HepG2 (cell line): ENCODE data around the gene NEURL4. TPM values are rescaled to one million over a fixed set of nuclear protein-coding genes. Genes with fewer than 3 reads are reported as not detected.

Experiments used
- ARID4A ChIP-seq: sonication (generic); formaldehyde crosslinking; IDR thresholded peaks from 2 replicates; pipeline ENCODE4 v1.5.0; 2020; ENCODE audit warnings: mild to moderate bottlenecking, missing genetic modification reagents, borderline replicate concordance
- HNRNPLL ChIP-seq: fragments of 200-400 bp; formaldehyde crosslinking; IDR thresholded peaks from 2 replicates; pipeline ENCODE4 v1.6.1; 2017; ENCODE audit warnings: mild to moderate bottlenecking, low read depth, low read length; ENCODE audit not compliant: poor library complexity, severe bottlenecking
- KDM3A ChIP-seq: IDR thresholded peaks from 2 replicates; pipeline ENCODE4 v1.6.1; 2018; ENCODE audit warnings: low read depth, missing compliant biosample characterization
- MXI1 ChIP-seq: IDR thresholded peaks from 3 replicates; pipeline ENCODE4 v1.6.1; 2012; ENCODE audit warnings: low read depth, low read length, inconsistent platforms, borderline replicate concordance
- PATZ1 ChIP-seq: sonication (generic); formaldehyde crosslinking; IDR thresholded peaks from 2 replicates; pipeline ENCODE4 v1.4.0; 2020; ENCODE audit warnings: missing genetic modification reagents
- SIX4 ChIP-seq: sonication (generic); formaldehyde crosslinking; IDR thresholded peaks from 2 replicates; pipeline ENCODE4 v1.4.0; 2020; ENCODE audit warnings: missing genetic modification reagents
- TGIF2 ChIP-seq: IDR thresholded peaks from 2 replicates; pipeline ENCODE4 v1.6.1; 2016; ENCODE audit warnings: control low read depth, missing compliant biosample characterization
- ZBTB38 ChIP-seq: sonication (generic); formaldehyde crosslinking; IDR thresholded peaks from 2 replicates; pipeline ENCODE4 v1.5.1; 2020; ENCODE audit warnings: mild to moderate bottlenecking, missing genetic modification reagents
- ZBTB7B ChIP-seq: sonication (generic); formaldehyde crosslinking; IDR thresholded peaks from 2 replicates; pipeline ENCODE4 v1.4.0; 2020; ENCODE audit warnings: missing genetic modification reagents
- ZGPAT ChIP-seq: IDR thresholded peaks from 2 replicates; pipeline ENCODE4 v1.6.1; 2016; ENCODE audit warnings: mild to moderate bottlenecking
- ZNF607 ChIP-seq: sonication (generic); formaldehyde crosslinking; IDR thresholded peaks from 2 replicates; pipeline ENCODE4 v1.5.1; 2020; ENCODE audit warnings: missing genetic modification reagents, mild to moderate bottlenecking, borderline replicate concordance
- polyA plus RNA-seq, 8 experiments: library from polyadenylated mRNA; depleted of rRNA in 3 of 8; stranded (reverse) in 7 of 8; unstranded in 1 of 8; fragments of >200 nt; fragmentation: Illumina TruSeq in 4 of 8; extraction: Trizol in 4 of 8; gene quantifications; 2 replicates each; pipeline versions ENCODE4 v1.2.1 to v1.2.3, GENCODE V29; 2011 to 2016; ENCODE audit warnings: low read depth in 4 of 8, missing spikeins in 1 of 8, mixed read lengths in 1 of 8; ENCODE audit not compliant: insufficient read depth in 1 of 8
- total RNA-seq, 5 experiments: library from RNA; depleted of rRNA; stranded (reverse); fragments of >200 nt; fragmentation: Illumina TruSeq; extraction: Trizol; gene quantifications; 2 replicates each; pipeline ENCODE4 v1.2.3, GENCODE V29; 2016; ENCODE audit warnings: low read depth in 1 of 5
- TF ChIP-seq, protein P1 (sequence below): sonication (generic); formaldehyde crosslinking; IDR thresholded peaks from 2 replicates; pipeline ENCODE4 v1.5.0; 2020; ENCODE audit warnings: mild to moderate bottlenecking, low read depth, missing genetic modification reagents, borderline replicate concordance
- TF ChIP-seq, protein P2 (sequence below): sonication (generic); formaldehyde crosslinking; IDR thresholded peaks from 2 replicates; pipeline ENCODE4 v1.8.0; 2022; ENCODE audit warnings: mild to moderate bottlenecking, missing genetic modification reagents, moderate library complexity
- TF ChIP-seq, protein P3 (sequence below): sonication (generic); formaldehyde crosslinking; IDR thresholded peaks from 2 replicates; pipeline ENCODE4 v1.5.1; 2020; ENCODE audit warnings: mild to moderate bottlenecking, missing genetic modification reagents, borderline replicate concordance

The NEURL4 gene
- total and polyA plus RNA-seq, 2 of the 13 experiments (the other 11 are each of a cell fraction or from before 2014, with no cell fraction given), result 14.8 to 15.7 TPM

DNA sequence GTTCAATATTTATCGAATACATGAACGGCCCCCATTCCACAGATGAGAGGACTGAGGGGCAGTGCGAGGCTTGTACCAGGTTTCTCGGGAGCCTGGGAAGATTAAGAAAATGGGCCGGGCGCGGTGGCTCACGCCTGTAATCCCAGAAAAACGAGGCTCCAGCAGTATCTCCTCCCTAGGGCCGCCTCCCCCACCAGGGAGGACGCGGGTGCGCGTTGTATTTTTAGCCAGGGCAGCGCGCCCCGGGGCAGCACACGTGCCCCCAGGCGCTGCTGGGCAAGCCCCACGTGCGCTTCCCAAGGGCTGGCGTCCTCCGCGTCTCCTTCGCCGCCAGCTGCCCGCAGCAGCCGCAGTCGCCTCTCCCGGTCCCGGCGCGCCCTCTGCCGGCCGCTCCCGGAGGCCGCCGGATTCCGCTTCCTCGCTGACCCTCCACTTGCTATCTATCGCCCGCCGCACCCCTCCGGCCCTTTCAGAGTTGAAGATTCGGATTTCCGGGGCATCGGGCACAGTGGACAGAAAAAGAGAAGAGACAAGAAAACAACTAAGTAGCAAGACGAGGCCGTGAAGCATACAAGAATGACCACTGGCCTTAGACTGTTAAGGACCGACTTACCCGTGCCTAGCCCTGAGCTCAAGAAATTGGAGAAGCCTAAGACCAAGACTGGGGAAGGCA, 32.8 kb downstream of the NEURL4 start (continued):
- TF ChIP-seq SIX4 (no peak), PATZ1 (CRISPR knock-in tag) (peak; percentile 53; the same call in 1 of the 2 replicates), ZGPAT (peak; percentile 79), MXI1 (peak; percentile 93), HNRNPLL (peak; percentile 64), ARID4A (CRISPR knock-in tag) (peak; percentile 85), ZBTB7B (CRISPR knock-in tag) (0 out of 2 replicates have a peak, but pooled peaks have one; percentile 24), KDM3A (CRISPR knock-in tag) (peak; percentile 89), TGIF2 (CRISPR knock-in tag) (peak; percentile 19; the same call in 1 of the 2 replicates), ZBTB38 (CRISPR knock-in tag) (peak; percentile 72), ZNF607 (CRISPR knock-in tag) (0 out of 2 replicates have a peak, but pooled peaks have one; percentile 39)
- TF ChIP-seq, protein P1, sequence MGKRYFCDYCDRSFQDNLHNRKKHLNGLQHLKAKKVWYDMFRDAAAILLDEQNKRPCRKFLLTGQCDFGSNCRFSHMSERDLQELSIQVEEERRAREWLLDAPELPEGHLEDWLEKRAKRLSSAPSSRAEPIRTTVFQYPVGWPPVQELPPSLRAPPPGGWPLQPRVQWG (CRISPR knock-in tag), result no peak
- TF ChIP-seq, protein P2, sequence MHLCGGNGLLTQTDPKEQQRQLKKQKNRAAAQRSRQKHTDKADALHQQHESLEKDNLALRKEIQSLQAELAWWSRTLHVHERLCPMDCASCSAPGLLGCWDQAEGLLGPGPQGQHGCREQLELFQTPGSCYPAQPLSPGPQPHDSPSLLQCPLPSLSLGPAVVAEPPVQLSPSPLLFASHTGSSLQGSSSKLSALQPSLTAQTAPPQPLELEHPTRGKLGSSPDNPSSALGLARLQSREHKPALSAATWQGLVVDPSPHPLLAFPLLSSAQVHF (CRISPR knock-in tag), result 0 out of 2 replicates have a peak, but pooled peaks have one; percentile 76
- TF ChIP-seq, protein P3, sequence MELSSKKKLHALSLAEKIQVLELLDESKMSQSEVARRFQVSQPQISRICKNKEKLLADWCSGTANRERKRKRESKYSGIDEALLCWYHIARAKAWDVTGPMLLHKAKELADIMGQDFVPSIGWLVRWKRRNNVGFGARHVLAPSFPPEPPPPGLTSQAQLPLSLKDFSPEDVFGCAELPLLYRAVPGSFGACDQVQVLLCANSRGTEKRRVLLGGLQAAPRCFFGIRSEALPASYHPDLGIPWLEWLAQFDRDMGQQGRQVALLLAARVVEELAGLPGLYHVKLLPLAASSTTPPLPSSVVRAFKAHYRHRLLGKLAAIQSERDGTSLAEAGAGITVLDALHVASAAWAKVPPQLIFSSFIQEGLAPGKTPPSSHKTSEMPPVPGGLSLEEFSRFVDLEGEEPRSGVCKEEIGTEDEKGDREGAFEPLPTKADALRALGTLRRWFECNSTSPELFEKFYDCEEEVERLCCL (CRISPR knock-in tag), result no peak
